Ovary (tissue), 9 donors: ENCODE measurements around the gene RADIL. TPM values are rescaled to one million over a fixed set of nuclear protein-coding genes. Genes with fewer than 3 reads are reported as not detected.
A peak's percentile ranks its signal among the peaks of the same experiment; 100 is the strongest.

Experiments used
- DNase-seq, 5 donors: peaks; one replicate each; pipeline ENCODE4 v3.0.0-alpha.2; 2019 to 2020
- H3K27ac ChIP-seq, 2 donors: fragments of 200-600 bp; one replicate each; pipeline versions ENCODE4 v1.5.1 to v1.8.0; 2019 to 2022
- H3K27me3 ChIP-seq: fragments of 200-600 bp; one replicate; pipeline ENCODE4 v1.8.0; 2022
- H3K36me3 ChIP-seq: fragments of 200-600 bp; sonication (generic); one replicate; pipeline ENCODE4 v1.5.1; 2019
- H3K4me1 ChIP-seq: one replicate; pipeline ENCODE4 v1.8.1; 2013; ENCODE audit warnings: mild to moderate bottlenecking, moderate library complexity; ENCODE audit not compliant: insufficient read depth
- H3K4me3 ChIP-seq: fragments of 200-600 bp; sonication (generic); one replicate; pipeline ENCODE4 v1.5.1; 2017
- H3K9me3 ChIP-seq, 2 donors: fragments of 200-600 bp in 1 of 2; sonication (generic) in 1 of 2; one replicate each; pipeline versions ENCODE4 v1.5.1 to v1.8.1; 2013 to 2019; ENCODE audit warnings: mild to moderate bottlenecking in 1 of 2, moderate library complexity in 1 of 2
- EP300 ChIP-seq: sonication (generic); formaldehyde crosslinking; IDR thresholded peaks from one replicate; pipeline ENCODE4 v1.6.1; 2017; ENCODE audit warnings: antibody characterized with exemption
- POLR2A ChIP-seq: fragments of 450-650 bp; IDR thresholded peaks from one replicate; pipeline ENCODE4 v1.6.1; 2017; ENCODE audit warnings: antibody characterized with exemption, mild to moderate bottlenecking, moderate library complexity
- WGBS, 3 donors: extraction: QIAGEN DNeasy Blood & Tissue Kit in 1 of 3; methylation state at CpG; one replicate each; pipeline versions ENCODE4 v1.1.5 to v1.1.7; 2013 to 2017; 5-methylcytosine and 5-hydroxymethylcytosine counted together
- intact Hi-C, 4 donors: fragments of 100-400 bp; cut with DNase I; formaldehyde crosslinking; loops; one replicate each; pipeline versions ENCODE4 v1.11.0 to v1.15.1; 2022 to 2023
- polyA plus RNA-seq, 2 donors: library from polyadenylated mRNA; stranded (reverse); fragments of 200-250 nt in 1 of 2; fragments of 350-450 nt in 1 of 2; fragmentation: Illumina TruSeq in 1 of 2; extraction: RNeasy Lipid Tissue Mini Kit (QIAGEN cat#74804) in 1 of 2; gene quantifications; one replicate each; pipeline ENCODE4 v1.2.3, GENCODE V29; 2013 to 2014
- total RNA-seq, 7 donors: library from RNA; depleted of rRNA in 2 of 7; stranded (reverse); fragments of >200 nt in 2 of 7; fragmentation: NEBNext Ultra II Directional in 3 of 7; extraction: Animal tissue kit (Norgen Biotek cat#: 25700) in 3 of 7; gene quantifications; one replicate each; pipeline versions ENCODE4 v1.1.0 to v1.2.4, GENCODE V29; 2016 to 2023
- TF ChIP-seq, protein P1 (sequence below), 3 donors: fragments of 450-650 bp in 2 of 3; fragments of 200-600 bp in 1 of 3; IDR thresholded peaks; one replicate each; pipeline versions ENCODE4 v1.5.1 to v1.8.0; 2016 to 2022; ENCODE audit warnings: antibody characterized with exemption in 3 of 3, mild to moderate bottlenecking in 1 of 3
- donor health status: DM: no; HTN: no; CAD: no; lungs with moderate emphysema.
- donor health status: DM: no; HTN: no; CAD: no.
- donor health status: Bipolar disorder and iron deficiency.
- donor health status: DM: yes; HTN: yes; CAD: no.
- donor health status: DM: no; HTN: no; CAD: no.
- donor health status: DM: yes; HTN: yes; CAD: no.

RADIL gene
- total and polyA plus RNA-seq, 9 donors = 0.98 to 5.4 (median 2.4) TPM

GRCh38 chr7:4850262-4850795 lies 33.2 kb downstream of the RADIL start:
- Histone ChIP-seq H3K9me3 (peaks cover 0 to 4% of the 10 kb centered on the region in 2 donors), H3K36me3 (no peaks in the 10 kb centered on the region), H3K27ac (no peak overlapping the region), H3K4me3 (no peak overlapping the region), H3K4me1 (no peaks in the 10 kb centered on the region), H3K27me3 (no peaks in the 10 kb centered on the region)
- DNase-seq = no peak
- TF ChIP-seq POLR2A (no peak), EP300 (no peak)
- TF ChIP-seq, protein P1, sequence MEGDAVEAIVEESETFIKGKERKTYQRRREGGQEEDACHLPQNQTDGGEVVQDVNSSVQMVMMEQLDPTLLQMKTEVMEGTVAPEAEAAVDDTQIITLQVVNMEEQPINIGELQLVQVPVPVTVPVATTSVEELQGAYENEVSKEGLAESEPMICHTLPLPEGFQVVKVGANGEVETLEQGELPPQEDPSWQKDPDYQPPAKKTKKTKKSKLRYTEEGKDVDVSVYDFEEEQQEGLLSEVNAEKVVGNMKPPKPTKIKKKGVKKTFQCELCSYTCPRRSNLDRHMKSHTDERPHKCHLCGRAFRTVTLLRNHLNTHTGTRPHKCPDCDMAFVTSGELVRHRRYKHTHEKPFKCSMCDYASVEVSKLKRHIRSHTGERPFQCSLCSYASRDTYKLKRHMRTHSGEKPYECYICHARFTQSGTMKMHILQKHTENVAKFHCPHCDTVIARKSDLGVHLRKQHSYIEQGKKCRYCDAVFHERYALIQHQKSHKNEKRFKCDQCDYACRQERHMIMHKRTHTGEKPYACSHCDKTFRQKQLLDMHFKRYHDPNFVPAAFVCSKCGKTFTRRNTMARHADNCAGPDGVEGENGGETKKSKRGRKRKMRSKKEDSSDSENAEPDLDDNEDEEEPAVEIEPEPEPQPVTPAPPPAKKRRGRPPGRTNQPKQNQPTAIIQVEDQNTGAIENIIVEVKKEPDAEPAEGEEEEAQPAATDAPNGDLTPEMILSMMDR (IDR thresholded peaks at IDR 0.05) = no peak
- WGBS, 3 donors = 66 to 80% (median 72%) methylated on average over 8 of the region's 8 CpGs
- intact Hi-C loops = no loop called here

DNA sequence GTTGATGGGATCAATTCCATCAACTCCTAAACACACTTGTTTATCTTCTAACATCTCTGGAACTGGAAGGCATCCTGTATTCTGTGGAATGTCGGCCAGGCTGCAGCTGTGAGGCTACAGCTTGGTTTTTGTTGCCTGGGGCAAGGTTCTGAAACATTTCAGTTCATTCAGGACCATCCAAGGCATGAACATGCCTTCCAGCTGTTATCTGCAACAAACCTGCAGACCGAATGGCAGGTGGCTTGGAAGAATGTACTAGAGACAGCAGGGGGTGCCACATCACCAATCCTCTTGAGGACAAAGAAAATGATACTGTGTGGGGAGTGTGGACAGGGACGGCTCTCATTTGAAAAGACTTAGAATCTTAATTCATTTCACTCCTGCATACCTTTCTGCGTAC lies 34.1 kb downstream of the RADIL start:
- H3K27ac ChIP-seq = no peak overlapping the region
- no peak overlapping the region for H3K4me3 ChIP-seq
- H3K27me3 ChIP-seq = no peaks in the 10 kb centered on the region
- WGBS, 3 donors = 29 to 43% (median 30%) methylated on average over 4 of the region's 4 CpGs
- no peaks in the 10 kb centered on the region for H3K4me1 ChIP-seq
- TF ChIP-seq EP300 = no peak
- TF ChIP-seq, protein P1 (IDR thresholded peaks at IDR 0.05) = no peak
- TF ChIP-seq POLR2A = no peak
- H3K36me3 ChIP-seq = no peaks in the 10 kb centered on the region
- DNase-seq = no peak
- intact Hi-C loops = no loop called here
- peaks cover 0 to 4% of the 10 kb centered on the region in 2 donors for H3K9me3 ChIP-seq

DNA sequence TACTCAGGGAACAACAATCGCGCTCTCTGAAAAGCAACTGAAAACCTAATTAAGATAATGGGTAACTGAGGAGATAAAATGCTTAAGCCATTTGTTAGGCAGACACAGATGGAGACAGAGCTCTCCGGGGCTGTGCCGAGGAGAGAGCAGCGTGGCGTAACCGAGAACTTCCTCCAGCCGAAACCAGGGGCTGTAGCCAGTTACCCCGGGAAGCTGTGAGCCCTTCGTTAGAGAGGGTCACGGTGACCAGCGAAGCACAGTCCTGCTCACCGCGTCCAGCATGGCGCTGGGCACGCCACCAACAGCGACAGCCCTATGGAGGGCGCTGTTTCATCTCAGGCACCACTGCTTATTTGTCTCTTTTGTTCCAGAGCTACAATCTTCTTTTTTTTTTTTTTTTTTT lies 37.8 kb downstream of the RADIL start:
- no peaks in the 10 kb centered on the region for H3K27me3 ChIP-seq
- WGBS, 3 donors = 6 to 14% (median 7%) methylated on average over 18 of the region's 18 CpGs
- peaks cover 1% of the 10 kb centered on the region for H3K4me1 ChIP-seq
- peak in 3 of 5 donors; percentile 42 to 69 (median 43) for DNase-seq
- no peak overlapping the region for H3K27ac ChIP-seq
- no peak overlapping the region for H3K4me3 ChIP-seq
- H3K36me3 ChIP-seq = no peaks in the 10 kb centered on the region
- no peaks in the 10 kb centered on the region for H3K9me3 ChIP-seq
- TF ChIP-seq EP300 = no peak
- no peak for TF ChIP-seq POLR2A
- TF ChIP-seq, protein P1 (IDR thresholded peaks at IDR 0.05) = no peak
- intact Hi-C loops = no loop called here

DNA sequence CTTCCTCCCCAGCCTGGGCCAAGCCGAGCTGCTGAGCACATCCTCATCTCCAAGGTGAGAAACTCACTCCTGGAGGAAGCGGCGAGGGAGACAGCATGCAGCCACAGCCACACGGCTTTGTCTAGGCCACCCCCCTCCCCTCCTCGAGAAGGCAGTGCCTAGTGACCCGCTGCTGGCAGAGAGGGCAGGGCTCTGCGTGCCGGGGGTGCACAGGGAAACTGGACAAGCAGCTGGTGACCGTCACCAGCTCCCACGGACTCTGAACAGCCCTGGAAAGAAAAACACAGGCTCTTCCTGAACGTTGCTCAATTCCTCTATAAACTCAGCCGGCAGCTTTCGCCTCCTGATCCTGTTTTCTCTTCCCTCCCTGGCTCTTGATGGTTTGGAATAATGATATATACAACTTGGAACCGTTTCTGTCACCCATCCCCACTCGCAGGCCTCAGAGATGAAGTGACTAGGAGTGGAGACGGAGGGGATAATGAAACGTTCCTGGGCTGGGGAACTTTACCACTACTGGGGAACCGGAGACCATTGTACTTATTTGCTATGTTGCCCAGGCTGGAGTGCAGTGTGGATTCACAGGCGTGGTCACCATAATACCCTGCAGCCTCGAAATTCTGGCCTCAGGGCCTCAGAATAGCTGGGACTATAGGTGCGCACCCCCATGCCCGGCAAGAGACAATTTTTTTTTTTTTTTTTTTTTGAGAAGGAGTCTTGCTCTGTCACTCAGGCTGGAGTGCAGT lies 41.0 kb downstream of the RADIL start:
- no peaks in the 10 kb centered on the region for H3K9me3 ChIP-seq
- intact Hi-C loops = no loop called here
- no peaks in the 10 kb centered on the region for H3K27me3 ChIP-seq
- TF ChIP-seq EP300 = no peak
- TF ChIP-seq, protein P1 (IDR thresholded peaks at IDR 0.05) = no peak
- TF ChIP-seq POLR2A = no peak
- H3K4me3 ChIP-seq = no peak overlapping the region
- peaks cover 1% of the 10 kb centered on the region for H3K4me1 ChIP-seq
- H3K36me3 ChIP-seq = no peaks in the 10 kb centered on the region
- no peak overlapping the region for H3K27ac ChIP-seq
- no peak for DNase-seq
- 32 to 40% (median 34%) methylated on average over 21 to 22 of the region's 22 CpGs for WGBS, 3 donors
